Lower lobe of right lung (tissue), 2 donors: ENCODE data around the gene OR51E2. TPM values are rescaled to one million over a fixed set of nuclear protein-coding genes. Genes with fewer than 3 reads are reported as not detected.

Experiments
- ATAC-seq, 2 donors: fragments of 200-7000 bp; cut with Tn5 transposase; one replicate each; pipeline ENCODE4 v1.9.1; 2020 to 2022; ENCODE audit warnings: mild to moderate bottlenecking in 2 of 2, moderate library complexity in 2 of 2
- DNase-seq: peaks from one replicate; pipeline ENCODE4 v3.0.0-alpha.2; 2020
- H3K27ac ChIP-seq: fragments of 200-600 bp; one replicate; pipeline ENCODE4 v1.8.0; 2022
- H3K27me3 ChIP-seq: fragments of 200-600 bp; one replicate; pipeline ENCODE4 v1.8.0; 2022; ENCODE audit warnings: low read depth
- H3K36me3 ChIP-seq: fragments of 200-600 bp; one replicate; pipeline ENCODE4 v1.8.0; 2022; ENCODE audit warnings: mild to moderate bottlenecking
- H3K4me1 ChIP-seq: fragments of 200-600 bp; one replicate; pipeline ENCODE4 v1.8.0; 2022
- H3K4me3 ChIP-seq: fragments of 200-600 bp; one replicate; pipeline ENCODE4 v1.8.0; 2022; ENCODE audit warnings: mild to moderate bottlenecking
- H3K9me3 ChIP-seq: fragments of 200-600 bp; one replicate; pipeline ENCODE4 v1.8.0; 2022
- CTCF ChIP-seq: fragments of 200-600 bp; IDR thresholded peaks from one replicate; pipeline ENCODE4 v1.8.0; 2022; ENCODE audit warnings: antibody characterized with exemption, mild to moderate bottlenecking
- intact Hi-C: fragments of 100-400 bp; cut with DNase I; formaldehyde crosslinking; loops from one replicate; pipeline ENCODE4 v1.11.0; 2022
- total RNA-seq: library from RNA; stranded (reverse); fragmentation: NEBNext Ultra II Directional; extraction: Animal tissue kit (Norgen Biotek cat#: 25700); gene quantifications from one replicate; pipeline ENCODE4 v1.2.1, GENCODE V29; 2021
- donor health status: DM: no; HTN: yes; CAD: no; lungs with severe emphysema.

Gene OR51E2
- total RNA-seq, 1 donor from 2014 or later: not detected

- Histone ChIP-seq H3K36me3 (no peaks in the 10 kb centered on the region), H3K27ac (no peak overlapping the region), H3K4me1 (no peaks in the 10 kb centered on the region), H3K9me3 (no peaks in the 10 kb centered on the region), H3K27me3 (no peaks in the 10 kb centered on the region), H3K4me3 (no peak overlapping the region)
- no peak for TF ChIP-seq CTCF
- DNase-seq: no peak
- no peak for ATAC-seq
- intact Hi-C loops: no loop called here
These were observed 25.2 kb downstream of the OR51E2 start for GRCh38 chr11:4672470-4672869.

- Histone ChIP-seq H3K36me3 (no peaks in the 10 kb centered on the region), H3K27ac (no peak overlapping the region), H3K4me1 (no peaks in the 10 kb centered on the region), H3K4me3 (no peak overlapping the region), H3K27me3 (no peaks in the 10 kb centered on the region), H3K9me3 (no peaks in the 10 kb centered on the region)
- intact Hi-C loops: no loop called here
- DNase-seq (no peak), ATAC-seq (no peak)
- no peak for TF ChIP-seq CTCF
These were observed 25.9 kb downstream of the OR51E2 start for GRCh38 chr11:4671741-4672140.

- Histone ChIP-seq H3K36me3 (no peaks in the 10 kb centered on the region), H3K4me1 (no peaks in the 10 kb centered on the region), H3K4me3 (no peak overlapping the region), H3K9me3 (no peaks in the 10 kb centered on the region), H3K27ac (no peak overlapping the region), H3K27me3 (no peaks in the 10 kb centered on the region)
- intact Hi-C loops: no loop called here
- TF ChIP-seq CTCF: no peak
- ATAC-seq (no peak), DNase-seq (no peak)
These were observed 32.2 kb downstream of the OR51E2 start for GRCh38 chr11:4665424-4665823.

GRCh38 chr11:4664786-4665185, 32.9 kb downstream of the OR51E2 start:
- intact Hi-C loops: no loop called here
- no peak overlapping the region for H3K4me3 ChIP-seq
- ATAC-seq (no peak), DNase-seq (no peak)
- H3K36me3 ChIP-seq: no peaks in the 10 kb centered on the region
- no peak overlapping the region for H3K27ac ChIP-seq
- TF ChIP-seq CTCF: no peak
- no peaks in the 10 kb centered on the region for H3K27me3 ChIP-seq
- no peaks in the 10 kb centered on the region for H3K9me3 ChIP-seq
- H3K4me1 ChIP-seq: no peaks in the 10 kb centered on the region

- ATAC-seq (no peak), DNase-seq (no peak)
- H3K4me3 ChIP-seq: no peak overlapping the region
- no peaks in the 10 kb centered on the region for H3K9me3 ChIP-seq
- intact Hi-C loops: no loop called here
- no peak for TF ChIP-seq CTCF
- no peaks in the 10 kb centered on the region for H3K36me3 ChIP-seq
- no peaks in the 10 kb centered on the region for H3K4me1 ChIP-seq
- no peaks in the 10 kb centered on the region for H3K27me3 ChIP-seq
- H3K27ac ChIP-seq: no peak overlapping the region
These were observed 33.5 kb downstream of the OR51E2 start for GRCh38 chr11:4664183-4664582.

- no peaks in the 10 kb centered on the region for H3K27me3 ChIP-seq
- H3K36me3 ChIP-seq: no peaks in the 10 kb centered on the region
- H3K9me3 ChIP-seq: no peaks in the 10 kb centered on the region
- DNase-seq: no peak
- H3K4me1 ChIP-seq: no peaks in the 10 kb centered on the region
- TF ChIP-seq CTCF: no peak
- no peak for ATAC-seq
- H3K4me3 ChIP-seq: no peak overlapping the region
- H3K27ac ChIP-seq: no peak overlapping the region
- intact Hi-C loops: no loop called here
These were observed 34.8 kb downstream of the OR51E2 start for GRCh38 chr11:4662876-4663275.
